C4-2B (cell line): Measurements from ENCODE around the gene PIK3C2G.

Source experiments
- ZFX ChIP-seq: fragments of 450-650 bp; IDR thresholded peaks from 2 replicates; pipeline ENCODE4 v1.6.1; 2017
- TF ChIP-seq, protein P1 (sequence below): fragments of 450-650 bp; conservative IDR thresholded peaks from 2 replicates; pipeline ENCODE4 v1.5.1; 2017; ENCODE audit warnings: mild to moderate bottlenecking

DNA sequence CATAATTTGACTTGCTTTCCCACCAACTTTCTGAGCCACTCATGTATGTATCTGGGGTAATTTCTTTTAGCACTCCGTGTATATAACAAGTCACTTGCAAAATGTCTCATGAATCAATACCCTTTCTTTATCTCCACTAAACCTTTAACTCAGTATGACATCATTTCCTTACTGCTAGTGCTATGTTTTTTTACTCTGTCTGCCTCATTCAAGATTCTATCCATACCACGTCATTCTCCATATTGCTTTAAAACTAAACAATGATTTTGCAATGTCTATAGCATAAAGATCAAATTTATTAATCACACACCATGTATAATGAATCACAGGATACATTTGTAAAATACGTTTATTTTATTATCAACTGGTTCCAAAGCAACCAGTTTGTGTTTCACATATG is 178.2 kb downstream of the PIK3C2G start:
- TF ChIP-seq, protein P1, sequence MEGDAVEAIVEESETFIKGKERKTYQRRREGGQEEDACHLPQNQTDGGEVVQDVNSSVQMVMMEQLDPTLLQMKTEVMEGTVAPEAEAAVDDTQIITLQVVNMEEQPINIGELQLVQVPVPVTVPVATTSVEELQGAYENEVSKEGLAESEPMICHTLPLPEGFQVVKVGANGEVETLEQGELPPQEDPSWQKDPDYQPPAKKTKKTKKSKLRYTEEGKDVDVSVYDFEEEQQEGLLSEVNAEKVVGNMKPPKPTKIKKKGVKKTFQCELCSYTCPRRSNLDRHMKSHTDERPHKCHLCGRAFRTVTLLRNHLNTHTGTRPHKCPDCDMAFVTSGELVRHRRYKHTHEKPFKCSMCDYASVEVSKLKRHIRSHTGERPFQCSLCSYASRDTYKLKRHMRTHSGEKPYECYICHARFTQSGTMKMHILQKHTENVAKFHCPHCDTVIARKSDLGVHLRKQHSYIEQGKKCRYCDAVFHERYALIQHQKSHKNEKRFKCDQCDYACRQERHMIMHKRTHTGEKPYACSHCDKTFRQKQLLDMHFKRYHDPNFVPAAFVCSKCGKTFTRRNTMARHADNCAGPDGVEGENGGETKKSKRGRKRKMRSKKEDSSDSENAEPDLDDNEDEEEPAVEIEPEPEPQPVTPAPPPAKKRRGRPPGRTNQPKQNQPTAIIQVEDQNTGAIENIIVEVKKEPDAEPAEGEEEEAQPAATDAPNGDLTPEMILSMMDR: no peak
- TF ChIP-seq ZFX: no peak
